ENCODE data around the gene SAMD4A.

SAMD4A gene

DNA sequence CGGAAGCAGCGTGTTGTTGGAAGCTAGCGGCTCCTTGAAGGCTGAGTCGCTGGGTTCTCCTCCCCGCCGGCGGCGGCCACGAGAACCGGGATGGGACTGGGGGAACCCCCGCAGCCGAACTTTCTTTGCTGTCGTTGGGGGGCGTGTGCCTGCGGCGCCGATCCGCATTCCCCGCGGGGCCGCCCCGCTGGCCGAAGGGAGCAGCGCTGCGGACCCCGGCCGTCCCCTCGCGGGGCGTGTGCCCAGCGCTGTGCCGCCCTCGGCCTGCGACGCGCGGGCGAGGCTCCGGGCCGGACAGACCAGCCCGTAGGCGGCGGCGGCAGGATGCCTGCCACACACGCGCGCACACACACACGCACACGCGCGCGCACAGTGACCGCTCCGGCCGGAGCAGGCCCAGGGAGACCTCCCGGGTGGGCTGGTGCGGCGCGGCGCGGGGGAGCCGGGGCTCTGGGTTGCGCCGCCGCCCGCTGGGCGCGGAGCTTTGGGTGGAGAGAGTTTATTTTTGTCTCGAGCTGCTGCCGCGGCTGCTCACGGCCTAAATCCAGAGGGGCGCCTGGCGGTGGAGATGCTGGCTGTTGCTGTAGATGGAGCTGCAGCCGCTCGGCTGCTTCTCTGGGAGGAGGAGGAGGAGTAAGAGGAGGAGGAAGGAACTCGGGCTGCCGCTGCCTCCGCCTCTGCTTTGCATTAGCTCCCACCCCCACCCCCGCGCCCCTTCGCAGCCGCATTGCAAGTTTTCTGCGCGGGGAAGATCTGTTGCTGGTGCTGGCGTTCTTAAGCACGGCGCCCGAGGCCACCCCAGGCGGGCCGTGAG is at the start of gene SAMD4A:
TSS of gene SAMD4A (plus strand) at position 719 of the 814 bp plus-strand sequence. CDS start 789 bp downstream, outside the sequence.
- FAIRE-seq = no peak

- no peak for FAIRE-seq
Measured at GRCh38 chr14:54524410-54524809, 42.5 kb upstream of the SAMD4A start.

DNA sequence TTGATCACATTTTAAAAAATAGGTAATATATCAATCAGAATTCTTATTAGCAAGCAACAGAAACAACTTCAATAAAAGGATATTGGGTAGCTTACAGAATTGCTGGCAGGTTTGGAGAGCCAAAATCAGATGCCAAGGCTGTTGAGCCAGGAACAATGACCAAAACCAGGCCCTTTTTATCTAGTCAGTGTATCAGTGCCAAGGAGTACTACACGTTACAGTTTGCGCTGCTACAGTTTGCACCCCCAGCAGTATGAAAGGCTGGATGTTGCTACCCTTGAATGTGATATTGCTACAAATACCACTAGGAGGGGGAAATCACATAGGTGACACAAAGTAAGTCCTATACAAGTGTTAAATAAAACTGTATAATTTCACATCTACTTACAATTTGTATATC is 38.0 kb upstream of the SAMD4A start:
- no peak for FAIRE-seq

- no peak for FAIRE-seq
Measured at GRCh38 chr14:54529811-54530210, 37.1 kb upstream of the SAMD4A start.

DNA sequence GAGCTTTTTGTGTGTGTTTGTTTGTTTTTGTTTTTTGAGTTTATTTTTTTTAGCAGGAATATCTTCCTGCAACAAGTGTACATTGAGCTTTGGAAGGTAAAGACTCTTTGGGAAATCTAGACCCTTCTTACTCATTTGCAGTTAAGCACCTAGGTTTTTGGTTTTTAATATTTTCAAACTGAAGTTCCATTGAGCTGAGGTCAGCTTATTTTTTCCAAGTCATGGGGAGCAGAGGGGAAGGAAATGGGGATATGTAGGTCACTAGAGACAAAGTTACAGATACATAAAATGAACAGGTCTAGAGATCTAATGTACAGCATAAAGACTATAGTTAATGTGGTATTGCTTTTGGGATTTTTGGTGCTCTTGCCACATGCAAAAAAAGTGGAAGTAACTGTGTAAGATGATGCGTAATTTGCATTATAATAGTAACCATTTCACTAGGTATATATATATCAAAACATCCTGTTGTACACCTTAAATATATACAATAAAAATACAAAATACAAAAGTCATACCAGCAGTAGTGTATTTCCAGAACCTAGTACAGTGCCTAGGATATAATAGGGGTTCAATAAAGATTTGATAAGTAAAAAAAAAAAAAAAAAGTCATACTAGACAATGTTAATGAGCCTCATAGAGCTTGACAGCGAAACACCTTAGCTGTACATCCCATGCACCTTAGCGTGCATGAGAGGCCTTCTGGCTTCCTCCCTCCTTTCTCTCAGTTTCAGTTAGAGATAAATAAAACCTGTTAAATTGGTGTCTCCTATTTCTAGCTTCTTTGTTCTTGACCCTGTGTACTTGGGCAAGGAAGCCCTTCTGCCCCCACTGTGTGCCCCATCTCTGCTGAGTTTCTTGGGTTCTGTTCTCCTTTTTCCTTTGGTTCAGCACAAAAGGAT is 34.6 kb upstream of the SAMD4A start:
- FAIRE-seq = no peak

DNA sequence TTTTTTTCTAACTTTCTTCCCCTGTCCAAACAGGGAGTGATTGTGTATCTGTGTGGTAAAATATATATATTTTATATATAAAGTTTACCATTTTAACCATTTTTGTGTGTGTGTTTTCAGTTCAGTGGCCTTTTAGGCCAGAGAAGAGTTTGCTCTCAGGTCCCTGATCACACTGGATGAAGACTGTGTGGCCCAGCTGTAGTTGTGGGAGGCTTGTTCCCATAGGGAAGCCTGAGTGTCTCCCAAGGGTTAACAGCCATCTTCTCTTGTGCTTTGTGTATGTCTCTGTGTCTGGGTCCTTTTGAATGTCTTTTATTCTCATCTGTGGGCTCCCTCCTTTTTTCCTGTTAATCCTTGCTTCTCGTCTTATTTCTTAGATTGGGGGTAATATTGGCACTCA is 33.8 kb upstream of the SAMD4A start:
- no peak for FAIRE-seq

GRCh38 chr14:54535126-54535525 is 31.8 kb upstream of the SAMD4A start:
- FAIRE-seq = no peak

GRCh38 chr14:54535646-54536045 is 31.3 kb upstream of the SAMD4A start:
- FAIRE-seq = no peak

- FAIRE-seq = no peak
Measured at GRCh38 chr14:54537651-54538050, 29.3 kb upstream of the SAMD4A start.

GRCh38 chr14:54538055-54538454 is 28.9 kb upstream of the SAMD4A start:
- no peak for FAIRE-seq

- FAIRE-seq = no peak
Measured at GRCh38 chr14:54547583-54547982, 19.3 kb upstream of the SAMD4A start.

- FAIRE-seq = no peak
Measured at GRCh38 chr14:54548491-54548890, 18.4 kb upstream of the SAMD4A start.

- FAIRE-seq = no peak
Measured at GRCh38 chr14:54549862-54550261, 17.1 kb upstream of the SAMD4A start.

DNA sequence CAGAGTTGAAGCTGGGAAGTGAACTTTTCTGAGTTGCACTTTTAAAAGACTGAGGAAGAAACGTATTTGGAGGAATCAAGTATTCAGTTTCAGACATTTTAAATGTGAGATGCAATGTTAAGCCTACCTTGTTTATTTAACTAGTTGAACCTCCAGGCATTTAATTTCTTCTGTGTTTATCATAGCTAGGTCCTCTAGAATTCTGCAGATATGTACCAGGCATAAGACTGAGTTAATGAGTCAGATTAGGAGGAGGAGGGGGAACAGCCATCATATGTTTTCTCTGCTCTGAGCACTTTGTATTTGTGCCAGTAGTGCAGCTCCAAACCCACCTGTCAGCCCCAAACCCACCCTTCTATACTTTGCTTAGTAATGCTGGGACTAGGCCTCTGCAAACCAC is 16.4 kb upstream of the SAMD4A start:
- FAIRE-seq = no peak

DNA sequence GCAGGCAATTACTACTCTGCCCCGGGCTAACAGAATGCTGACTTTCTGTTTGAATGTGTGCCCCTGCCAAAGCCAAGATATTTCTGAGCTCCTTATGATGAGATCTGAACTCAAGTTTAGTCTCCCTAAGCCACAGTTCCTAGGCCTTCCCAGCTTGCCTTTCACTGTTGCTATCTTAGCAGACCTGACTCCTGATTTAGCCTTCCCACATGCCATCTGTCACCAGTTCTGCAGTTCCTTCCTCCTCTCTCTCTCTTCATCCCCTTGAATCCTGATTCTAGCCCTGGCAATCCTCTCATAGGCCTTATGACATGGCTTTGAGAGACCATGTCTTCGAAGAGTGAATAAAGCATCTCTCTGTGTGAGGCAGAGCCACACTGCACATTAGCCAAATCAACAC is 12.5 kb upstream of the SAMD4A start:
- FAIRE-seq = no peak

- FAIRE-seq = no peak
Measured at GRCh38 chr14:54555651-54556050, 11.3 kb upstream of the SAMD4A start.

- FAIRE-seq = no peak
Measured at GRCh38 chr14:54556535-54556934, 10.4 kb upstream of the SAMD4A start.

DNA sequence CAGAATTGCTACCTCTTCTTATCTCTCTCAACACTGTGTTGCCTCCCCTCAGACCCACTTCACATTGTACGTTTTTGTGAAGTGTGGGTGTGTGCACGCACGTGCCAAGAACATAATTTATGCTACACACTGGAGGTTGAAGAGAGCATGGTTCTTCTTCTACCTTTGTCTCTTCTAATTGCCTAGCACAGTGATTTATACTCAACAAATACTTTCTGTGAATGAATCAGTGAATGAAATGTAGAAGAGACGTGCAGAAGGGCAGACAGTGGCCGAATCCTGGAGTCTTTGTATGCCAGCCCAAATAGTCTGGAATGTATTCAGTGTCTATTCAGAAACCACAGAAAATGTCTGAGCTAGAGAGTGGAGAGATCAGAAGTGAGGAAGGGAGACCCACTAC is 4.6 kb upstream of the SAMD4A start:
- FAIRE-seq = no peak

- peak; percentile 96 for FAIRE-seq
Measured at GRCh38 chr14:54564071-54564867, 2.7 kb upstream of the SAMD4A start.

GRCh38 chr14:54564868-54565784 is 1.8 kb upstream of the SAMD4A start:
- FAIRE-seq = no peak

DNA sequence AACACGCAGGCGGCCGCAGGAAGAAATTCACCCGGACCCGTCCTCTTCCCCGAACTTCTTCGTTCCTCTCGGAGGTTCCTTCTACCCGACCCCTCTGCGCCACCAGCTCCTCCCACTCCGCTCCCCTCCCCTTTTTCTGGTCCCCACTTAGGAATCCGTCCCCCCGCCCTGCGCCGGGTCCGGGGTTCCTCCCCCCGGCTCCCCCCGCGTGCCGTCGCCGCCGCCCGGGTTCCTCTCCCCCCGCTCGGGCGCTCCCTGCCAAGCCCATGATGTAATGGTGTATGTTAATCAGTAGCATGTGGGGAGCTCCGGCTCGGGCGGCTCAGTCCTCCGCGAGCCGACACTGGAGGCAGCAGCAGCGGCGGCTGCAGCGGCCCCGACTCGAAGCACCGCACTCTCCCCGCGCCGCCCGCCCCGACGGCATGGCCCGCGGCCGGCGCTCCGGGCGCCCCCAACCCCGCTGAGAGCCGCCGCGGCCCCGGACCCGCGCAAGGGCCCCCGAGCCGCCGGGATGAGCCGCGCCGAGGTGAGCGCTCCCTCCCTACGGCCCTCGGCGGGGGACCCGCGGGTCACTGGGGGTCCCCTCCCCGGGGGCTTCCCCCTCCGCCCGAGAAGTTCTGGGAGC is 1.0 kb upstream of the SAMD4A start:
- FAIRE-seq = no peak
